Measurements from ENCODE around the gene RPS15.

RPS15 gene

DNA sequence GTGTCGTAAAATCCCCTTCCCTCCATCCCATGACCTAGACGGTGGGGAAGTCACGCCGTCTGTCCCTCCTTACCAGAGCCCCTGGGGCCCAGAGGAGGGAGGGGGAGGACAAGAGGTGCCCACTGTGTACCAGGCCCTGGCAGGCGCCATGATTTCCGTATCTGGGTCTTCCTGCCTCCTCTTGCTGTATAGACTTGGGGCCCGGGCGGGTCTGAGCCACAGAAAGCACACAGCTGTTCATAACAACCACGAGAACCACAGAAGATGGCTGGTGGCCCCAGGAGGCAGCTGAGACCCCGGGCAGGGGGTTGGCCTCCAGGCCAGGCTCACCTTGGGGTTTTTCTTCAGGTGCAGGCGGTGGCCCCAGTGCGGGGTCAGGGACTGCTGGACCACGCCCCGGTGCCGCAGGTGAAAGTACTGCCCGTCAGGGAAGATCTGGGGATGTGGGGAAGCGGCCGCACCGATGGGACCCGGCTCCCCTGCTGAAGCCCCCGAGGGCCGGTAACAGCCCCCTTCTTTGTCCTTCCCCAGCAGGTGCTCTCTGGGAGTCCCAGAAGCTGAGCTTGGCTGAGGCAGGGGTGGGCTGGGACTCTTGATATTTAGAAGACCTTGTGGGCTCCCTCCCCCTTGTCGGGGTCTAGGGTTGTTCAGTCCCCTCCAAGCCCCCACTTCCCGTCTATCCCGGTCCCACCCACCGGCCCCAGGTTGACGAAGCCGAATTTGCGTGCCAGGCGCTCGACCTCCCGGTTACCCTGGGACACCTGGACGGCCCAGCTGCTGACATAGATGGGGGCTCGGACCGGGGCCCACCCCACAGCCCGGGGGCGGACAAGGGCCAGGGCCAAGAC is 51.5 kb downstream of the RPS15 start:
- DNase-seq: no peak
